Bronchial epithelial cell (primary cell): Measurements from ENCODE around the gene SMARCB1. TPM values are rescaled to one million over a fixed set of nuclear protein-coding genes. Genes with fewer than 3 reads are reported as not detected.

Experiments
- DNase-seq: peaks from one replicate; pipeline ENCODE4 v3.0.0-alpha.2; 2010; ENCODE audit warnings: low read depth
- FAIRE-seq: peaks from 2 replicates; lab custom pipeline; 2011; peaks lifted over from hg19 to GRCh38; lab: Jason Lieb, UNC
- H3K27me3 ChIP-seq: 2 replicates; pipeline ENCODE4 v1.5.1; 2011; ENCODE audit warnings: low read length; ENCODE audit not compliant: control insufficient read depth, insufficient read depth
- H3K36me3 ChIP-seq: 2 replicates; pipeline ENCODE4 v1.5.1; 2011; ENCODE audit warnings: low read length; ENCODE audit not compliant: control insufficient read depth, insufficient read depth
- H3K4me3 ChIP-seq: 2 replicates; pipeline ENCODE4 v1.5.1; 2011; ENCODE audit warnings: mild to moderate bottlenecking, low read depth, low read length, control low read depth
- total RNA-seq: library from RNA; depleted of rRNA; stranded (reverse); fragments of >200 nt; gene quantifications from 2 replicates; pipeline ENCODE4 v1.2.1, GENCODE V29; 2014
- TF ChIP-seq, protein P1 (sequence below): IDR thresholded peaks from 2 replicates; pipeline ENCODE4 v1.5.1; 2011; ENCODE audit warnings: mild to moderate bottlenecking, moderate library complexity, low read length, control low read depth, inconsistent platforms; ENCODE audit not compliant: insufficient read depth, severe bottlenecking

Gene SMARCB1
- total RNA-seq, 1 donor from 2014 or later: 19.5 TPM

DNA sequence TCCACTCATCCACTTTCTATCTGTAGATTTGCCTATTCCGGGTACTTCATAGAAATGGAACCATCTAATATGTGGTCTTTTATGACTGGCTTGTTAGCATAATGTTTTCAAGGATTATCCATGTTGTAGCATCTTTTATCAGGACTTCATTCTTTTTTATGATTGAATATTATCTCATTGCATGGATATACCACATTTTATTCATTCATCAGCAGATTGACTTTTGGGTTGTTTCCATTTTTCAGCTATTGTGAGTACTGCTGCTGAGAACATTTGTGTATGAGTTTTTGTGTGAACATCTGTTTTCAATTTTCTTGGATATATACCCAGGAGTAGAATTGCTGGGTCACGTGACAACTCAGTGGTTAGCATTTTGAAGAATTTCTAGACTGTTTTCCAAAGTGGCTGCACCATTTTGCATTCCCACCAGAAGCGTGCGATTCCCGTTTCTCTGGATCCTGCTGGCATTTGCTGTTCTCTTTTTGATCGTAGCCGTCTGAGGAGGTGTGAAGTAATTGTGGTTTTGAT lies 43.1 kb downstream of the SMARCB1 start:
- H3K36me3 ChIP-seq: peaks cover 40% of the 10 kb centered on the region
- no peak for FAIRE-seq
- TF ChIP-seq, protein P1, sequence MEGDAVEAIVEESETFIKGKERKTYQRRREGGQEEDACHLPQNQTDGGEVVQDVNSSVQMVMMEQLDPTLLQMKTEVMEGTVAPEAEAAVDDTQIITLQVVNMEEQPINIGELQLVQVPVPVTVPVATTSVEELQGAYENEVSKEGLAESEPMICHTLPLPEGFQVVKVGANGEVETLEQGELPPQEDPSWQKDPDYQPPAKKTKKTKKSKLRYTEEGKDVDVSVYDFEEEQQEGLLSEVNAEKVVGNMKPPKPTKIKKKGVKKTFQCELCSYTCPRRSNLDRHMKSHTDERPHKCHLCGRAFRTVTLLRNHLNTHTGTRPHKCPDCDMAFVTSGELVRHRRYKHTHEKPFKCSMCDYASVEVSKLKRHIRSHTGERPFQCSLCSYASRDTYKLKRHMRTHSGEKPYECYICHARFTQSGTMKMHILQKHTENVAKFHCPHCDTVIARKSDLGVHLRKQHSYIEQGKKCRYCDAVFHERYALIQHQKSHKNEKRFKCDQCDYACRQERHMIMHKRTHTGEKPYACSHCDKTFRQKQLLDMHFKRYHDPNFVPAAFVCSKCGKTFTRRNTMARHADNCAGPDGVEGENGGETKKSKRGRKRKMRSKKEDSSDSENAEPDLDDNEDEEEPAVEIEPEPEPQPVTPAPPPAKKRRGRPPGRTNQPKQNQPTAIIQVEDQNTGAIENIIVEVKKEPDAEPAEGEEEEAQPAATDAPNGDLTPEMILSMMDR: no peak

DNA sequence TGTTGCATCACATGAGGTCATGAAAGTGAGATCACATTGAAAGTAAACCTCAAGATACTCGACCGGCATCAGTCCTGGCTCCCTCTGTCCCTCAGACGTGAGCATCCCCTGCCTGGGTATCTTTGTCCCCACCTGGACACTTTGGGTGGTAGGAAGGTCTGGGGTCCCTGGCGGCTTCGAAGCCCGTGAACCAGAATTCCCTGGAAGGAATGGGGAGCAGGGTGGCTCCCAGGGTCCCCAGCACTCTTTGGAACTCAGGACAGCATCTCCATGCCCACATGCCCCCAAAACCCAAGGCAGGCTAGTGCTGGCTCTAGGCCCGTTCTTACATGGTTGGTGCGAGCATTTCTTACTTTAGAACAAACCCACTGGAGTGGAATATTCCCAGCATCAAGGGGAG lies 44.5 kb downstream of the SMARCB1 start:
- Histone ChIP-seq H3K36me3 (peaks cover 36% of the 10 kb centered on the region), H3K4me3 (no peak overlapping the region), H3K27me3 (no peaks in the 10 kb centered on the region)
- TF ChIP-seq, protein P1: no peak
- DNase-seq: no peak
- no peak for FAIRE-seq

More for the DNA sequence above, 43.1 kb downstream of the SMARCB1 start:
- Histone ChIP-seq H3K27me3 (no peaks in the 10 kb centered on the region), H3K4me3 (no peak overlapping the region)
- DNase-seq: no peak

DNA sequence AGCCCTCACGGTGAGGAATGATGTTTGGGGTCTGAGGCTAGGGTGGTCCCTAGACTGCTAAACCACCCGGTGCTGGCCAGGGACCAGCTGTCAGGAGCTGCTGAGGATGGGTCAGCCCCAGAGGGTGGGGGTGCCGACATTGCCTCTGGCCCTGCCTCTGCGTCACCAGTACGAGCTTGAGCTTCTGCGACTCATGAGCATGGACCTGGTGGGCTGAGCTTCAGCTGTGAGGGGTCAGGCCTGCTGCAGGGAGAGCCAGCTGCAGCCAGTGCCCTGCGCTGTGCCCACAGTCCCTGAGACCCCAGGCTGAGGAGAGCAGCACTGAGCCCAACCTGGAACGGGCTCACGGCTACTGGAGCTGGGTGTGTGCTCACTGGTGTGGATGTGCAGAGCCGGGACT lies 45.0 kb downstream of the SMARCB1 start:
- TF ChIP-seq, protein P1: no peak
- peaks cover 34% of the 10 kb centered on the region for H3K36me3 ChIP-seq
- DNase-seq (no peak), FAIRE-seq (no peak)
- H3K27me3 ChIP-seq: no peaks in the 10 kb centered on the region
- H3K4me3 ChIP-seq: no peak overlapping the region

DNA sequence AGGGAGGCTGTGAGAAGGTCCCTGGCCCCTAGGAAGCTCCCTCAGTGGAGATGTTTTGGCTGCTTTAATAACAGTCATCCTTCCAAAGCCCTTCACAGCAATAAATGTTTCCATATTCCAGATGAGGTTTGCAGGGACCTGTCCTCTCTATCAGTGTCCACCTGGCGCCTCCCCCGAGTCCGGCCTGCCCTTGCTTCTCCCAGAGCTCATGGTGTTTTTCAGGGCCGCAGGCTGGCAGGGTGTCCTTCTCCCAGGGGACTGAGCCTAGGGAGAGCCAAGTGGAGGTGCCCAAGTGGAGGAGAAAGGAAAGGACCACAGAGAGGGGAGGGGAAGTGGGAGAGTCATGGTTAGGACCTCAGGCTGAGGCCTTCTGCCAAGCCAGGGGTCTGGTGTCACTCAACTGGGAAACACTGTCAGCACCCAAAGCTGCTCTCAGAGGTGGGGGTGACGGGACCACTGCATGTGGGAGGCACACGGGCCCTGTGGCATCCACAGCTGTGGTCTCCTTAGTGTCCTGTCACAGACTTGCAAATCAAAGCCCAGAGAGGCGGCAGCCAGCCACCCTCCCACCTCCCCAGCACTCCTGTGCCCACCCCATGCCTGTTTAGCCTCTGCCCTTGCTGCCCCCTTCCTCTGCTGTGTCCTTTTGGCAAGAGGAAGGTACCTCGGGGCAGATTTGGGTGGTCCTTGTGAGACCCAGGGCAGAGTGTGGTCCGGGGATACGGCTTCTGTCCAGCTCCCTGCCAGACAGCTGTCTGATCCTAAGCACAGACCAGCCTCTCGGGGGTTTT lies 45.7 kb downstream of the SMARCB1 start:
- TF ChIP-seq, protein P1: no peak
- no peak overlapping the region for H3K4me3 ChIP-seq
- H3K27me3 ChIP-seq: no peaks in the 10 kb centered on the region
- FAIRE-seq (no peak), DNase-seq (no peak)
- peaks cover 27% of the 10 kb centered on the region for H3K36me3 ChIP-seq

DNA sequence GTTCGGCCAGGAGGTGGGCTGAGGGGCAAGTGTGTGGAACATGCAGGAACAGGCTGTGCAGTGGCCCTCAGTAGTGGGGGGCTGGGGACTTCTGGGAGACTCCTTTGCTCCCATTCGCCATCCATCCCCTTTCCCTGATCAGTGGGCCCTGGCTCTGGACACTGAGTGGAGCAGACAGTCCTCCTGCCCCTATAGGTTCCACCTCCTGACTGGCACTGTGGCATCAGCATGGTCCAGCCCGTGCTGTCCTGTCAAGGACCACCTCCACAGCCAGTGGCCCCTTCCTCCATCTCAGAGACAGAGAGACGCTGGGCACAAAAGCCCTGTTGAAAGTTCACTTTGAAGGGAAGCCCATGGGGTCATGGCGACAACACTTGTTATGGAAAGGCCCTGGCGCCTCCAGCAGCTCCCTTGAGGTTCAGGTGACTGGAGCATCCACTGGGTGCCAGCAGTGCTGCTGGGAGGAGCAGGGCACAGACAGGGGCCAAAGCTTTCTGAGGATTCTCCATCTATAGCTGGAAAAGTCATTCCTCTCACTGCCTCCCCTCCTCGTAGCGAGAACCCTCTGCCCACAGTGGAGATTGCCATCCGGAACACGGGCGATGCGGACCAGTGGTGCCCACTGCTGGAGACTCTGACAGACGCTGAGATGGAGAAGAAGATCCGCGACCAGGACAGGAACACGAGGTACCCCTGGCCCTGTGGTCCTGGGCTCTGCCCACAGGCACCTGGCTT lies 46.4 kb downstream of the SMARCB1 start:
- no peak overlapping the region for H3K4me3 ChIP-seq
- TF ChIP-seq, protein P1: no peak
- H3K27me3 ChIP-seq: no peaks in the 10 kb centered on the region
- DNase-seq (no peak), FAIRE-seq (no peak)
- peaks cover 23% of the 10 kb centered on the region for H3K36me3 ChIP-seq
